GM18502 (cell line): ENCODE data around the gene PROP1.
"Not testable (repeated sequence)": the region's sequence is repeated elsewhere in the genome, so short reads cannot be mapped to it uniquely, and the experiment has no call there.

Experiments used
- ATAC-seq: cut with Tn5 transposase; IDR thresholded peaks from one replicate; pipeline ENCODE4 v1.9.1; 2021; ENCODE audit warnings: mild to moderate bottlenecking; ENCODE audit not compliant: unreplicated experiment, poor library complexity

Gene PROP1

GRCh38 chr5:177983763-177984583 is 12.1 kb downstream of the PROP1 start:
- ATAC-seq = no peak

- no peak for ATAC-seq
Observed at GRCh38 chr5:177982956-177983355, 13.1 kb downstream of the PROP1 start.

GRCh38 chr5:177982072-177982727 is 13.8 kb downstream of the PROP1 start:
- no peak for ATAC-seq

GRCh38 chr5:177981296-177982071 is 14.6 kb downstream of the PROP1 start:
- ATAC-seq = no peak

GRCh38 chr5:177980743-177981151 is 15.3 kb downstream of the PROP1 start:
- ATAC-seq = no peak

- ATAC-seq = not testable (repeated sequence)
Observed at GRCh38 chr5:177977600-177977999, 18.4 kb downstream of the PROP1 start.

GRCh38 chr5:177973066-177973635 is 22.9 kb downstream of the PROP1 start:
- ATAC-seq = no peak

GRCh38 chr5:177972613-177973012 is 23.4 kb downstream of the PROP1 start:
- ATAC-seq = no peak

- ATAC-seq = not testable (repeated sequence)
Observed at GRCh38 chr5:177972014-177972413, 24.0 kb downstream of the PROP1 start.

- no peak for ATAC-seq
Observed at GRCh38 chr5:177968661-177969211, 27.3 kb downstream of the PROP1 start.

- ATAC-seq = no peak
Observed at GRCh38 chr5:177967221-177967887, 28.7 kb downstream of the PROP1 start.

- ATAC-seq = no peak
Observed at GRCh38 chr5:177966839-177967166, 29.2 kb downstream of the PROP1 start.

- no peak for ATAC-seq
Observed at GRCh38 chr5:177966009-177966838, 29.8 kb downstream of the PROP1 start.

GRCh38 chr5:177964471-177964870 is 31.6 kb downstream of the PROP1 start:
- no peak for ATAC-seq

GRCh38 chr5:177963966-177964365 is 32.1 kb downstream of the PROP1 start:
- ATAC-seq = no peak

GRCh38 chr5:177959315-177959714 is 36.7 kb downstream of the PROP1 start:
- ATAC-seq = no peak

- no peak for ATAC-seq
Observed at GRCh38 chr5:177958696-177959095, 37.3 kb downstream of the PROP1 start.

GRCh38 chr5:177957241-177957640 is 38.8 kb downstream of the PROP1 start:
- ATAC-seq = no peak

- not testable (repeated sequence) for ATAC-seq
Observed at GRCh38 chr5:177953101-177953500, 42.9 kb downstream of the PROP1 start.
